PC-3 (cell line): ENCODE data around the gene VSTM2B. TPM values are rescaled to one million over a fixed set of nuclear protein-coding genes. Genes with fewer than 3 reads are reported as not detected.
A peak's percentile ranks its signal among the peaks of the same experiment; 100 is the strongest.

Experiments
- ATAC-seq: fragments of 200-7000 bp; cut with Tn5 transposase; 2 replicates; pipeline ENCODE4 v1.9.1; 2020; ENCODE audit warnings: mild to moderate bottlenecking, moderate library complexity
- BruUV-seq: library from RNA; stranded (reverse); fragments of 400-500 nt; replicated peaks from 2 replicates; lab custom pipeline; 2021; lab: Mats Ljungman, UMichigan
- CTCF ChIA-PET: fragments of 300-600 bp; sonication (Branson Sonifier 250); formaldehyde crosslinking; loops from one replicate; lab custom pipeline; 2022; ENCODE audit warnings: antibody characterized with exemption; lab: Charles Lee
- POLR2A ChIA-PET: fragments of 300-600 bp; sonication (Branson Sonifier 250); formaldehyde crosslinking; loops from one replicate; lab custom pipeline; 2022; ENCODE audit warnings: antibody characterized with exemption; ENCODE audit not compliant: unreplicated experiment; lab: Charles Lee
- DNase-seq: peaks from one replicate; pipeline ENCODE4 v3.0.0-alpha.2; 2015
- H2AFZ ChIP-seq: fragments of 300-600 bp; sonication (generic); 2 replicates; pipeline ENCODE4 v1.6.0; 2016; ENCODE audit warnings: antibody characterized with exemption, low read length
- H3F3A ChIP-seq: fragments of 300-600 bp; sonication (generic); one replicate; pipeline ENCODE4 v1.6.0; 2017; ENCODE audit warnings: antibody characterized with exemption, low read length, control low read depth, mild to moderate bottlenecking; ENCODE audit not compliant: unreplicated experiment
- H3K27ac ChIP-seq: fragments of 300-600 bp; sonication (generic); 2 replicates; pipeline ENCODE4 v1.5.1; 2016; ENCODE audit warnings: mild to moderate bottlenecking, low read length
- H3K27me3 ChIP-seq: fragments of 300-600 bp; sonication (generic); 2 replicates; pipeline ENCODE4 v1.6.1; 2016; ENCODE audit warnings: low read length, mixed read lengths
- H3K36me3 ChIP-seq: fragments of 300-600 bp; sonication (generic); 2 replicates; pipeline ENCODE4 v1.6.1; 2016; ENCODE audit warnings: low read depth, mixed run types, low read length, mixed read lengths
- H3K4me1 ChIP-seq: fragments of 300-600 bp; sonication (generic); 2 replicates; pipeline ENCODE4 v1.5.1; 2016; ENCODE audit warnings: low read length; ENCODE audit not compliant: insufficient read depth
- H3K4me2 ChIP-seq: fragments of 300-600 bp; sonication (generic); 2 replicates; pipeline ENCODE4 v1.6.0; 2016; ENCODE audit warnings: low read length
- H3K4me3 ChIP-seq: fragments of 300-600 bp; sonication (generic); 2 replicates; pipeline ENCODE4 v1.5.1; 2016; ENCODE audit warnings: mild to moderate bottlenecking, low read length, mixed read lengths
- H3K79me2 ChIP-seq: fragments of 300-600 bp; sonication (generic); 2 replicates; pipeline ENCODE4 v1.6.1; 2017; ENCODE audit warnings: low read length, mixed read lengths
- H3K9ac ChIP-seq: fragments of 300-600 bp; sonication (generic); 2 replicates; pipeline ENCODE4 v1.6.0; 2016; ENCODE audit warnings: mild to moderate bottlenecking, low read length
- H3K9me2 ChIP-seq: fragments of 300-600 bp; sonication (generic); replicated peaks from 2 replicates; pipeline ENCODE4 v1.6.1; 2016; ENCODE audit warnings: mixed run types, low read length, mixed read lengths
- H3K9me3 ChIP-seq: fragments of 300-600 bp; sonication (generic); 2 replicates; pipeline ENCODE4 v1.6.1; 2016; ENCODE audit warnings: low read length, mixed read lengths
- H4K20me1 ChIP-seq: fragments of 300-600 bp; sonication (generic); 2 replicates; pipeline ENCODE4 v1.6.1; 2016; ENCODE audit warnings: low read length, mixed read lengths
- EZH2 ChIP-seq: fragments of 300-600 bp; sonication (generic); IDR thresholded peaks from one replicate; pipeline ENCODE4 v1.6.1; 2017; ENCODE audit warnings: antibody characterized with exemption, mild to moderate bottlenecking, low read length; ENCODE audit not compliant: unreplicated experiment
- EZH2phosphoT487 ChIP-seq: fragments of 300-600 bp; sonication (generic); IDR thresholded peaks from 2 replicates; pipeline ENCODE4 v1.6.1; 2018; ENCODE audit warnings: mild to moderate bottlenecking, antibody characterized with exemption, low read length, borderline replicate concordance
- intact Hi-C: fragments of 100-400 bp; cut with micrococcal nuclease; formaldehyde crosslinking; loops from 2 replicates; pipeline ENCODE4 v1.9.0; 2023
- total RNA-seq: library from RNA; depleted of rRNA; stranded (reverse); fragments of >200 nt; gene quantifications from 2 replicates; pipeline ENCODE4 v1.2.3, GENCODE V29; 2014
- TF ChIP-seq, protein P1 (sequence below): fragments of 300-600 bp; sonication (generic); conservative IDR thresholded peaks from 2 replicates; pipeline ENCODE4 v1.5.1; 2017; ENCODE audit warnings: antibody characterized with exemption, low read depth, mild to moderate bottlenecking, low read length

VSTM2B gene
- total RNA-seq, 1 experiment from 2014 or later: not detected

DNA sequence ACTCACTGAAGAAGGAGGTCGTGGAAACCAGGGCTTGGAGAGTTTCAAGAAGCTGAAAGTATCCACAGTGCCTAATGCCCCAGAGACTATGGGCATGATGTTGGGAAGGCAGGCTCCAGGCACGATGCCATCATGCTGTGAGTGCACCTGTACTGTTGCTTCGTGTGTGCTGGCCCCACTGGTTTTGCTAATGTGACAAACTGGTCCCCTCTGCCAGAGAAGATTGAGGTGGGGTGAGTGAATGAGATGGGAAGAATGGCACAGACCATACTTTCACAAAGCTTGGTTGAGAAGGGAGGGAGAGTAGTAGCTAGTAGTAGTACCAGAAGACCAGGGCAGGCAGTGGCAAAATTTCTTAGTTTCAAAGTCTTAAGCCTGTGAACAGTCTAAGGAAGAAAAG lies 61.3 kb downstream of the VSTM2B start:
- no peak overlapping the region for H3K9ac ChIP-seq
- no peaks in the 10 kb centered on the region for H3K79me2 ChIP-seq
- H3K4me3 ChIP-seq: no peak overlapping the region
- no peak overlapping the region for H3K4me2 ChIP-seq
- ChIA-PET CTCF (no interaction called here), POLR2A (no interaction called here)
- no peaks in the 10 kb centered on the region for H4K20me1 ChIP-seq
- H3K36me3 ChIP-seq: no peaks in the 10 kb centered on the region
- H2AFZ ChIP-seq: no peak overlapping the region
- no peak for DNase-seq
- no TSS peak for BruUV-seq
- TF ChIP-seq EZH2 (no peak), EZH2phosphoT487 (no peak)
- TF ChIP-seq, protein P1, sequence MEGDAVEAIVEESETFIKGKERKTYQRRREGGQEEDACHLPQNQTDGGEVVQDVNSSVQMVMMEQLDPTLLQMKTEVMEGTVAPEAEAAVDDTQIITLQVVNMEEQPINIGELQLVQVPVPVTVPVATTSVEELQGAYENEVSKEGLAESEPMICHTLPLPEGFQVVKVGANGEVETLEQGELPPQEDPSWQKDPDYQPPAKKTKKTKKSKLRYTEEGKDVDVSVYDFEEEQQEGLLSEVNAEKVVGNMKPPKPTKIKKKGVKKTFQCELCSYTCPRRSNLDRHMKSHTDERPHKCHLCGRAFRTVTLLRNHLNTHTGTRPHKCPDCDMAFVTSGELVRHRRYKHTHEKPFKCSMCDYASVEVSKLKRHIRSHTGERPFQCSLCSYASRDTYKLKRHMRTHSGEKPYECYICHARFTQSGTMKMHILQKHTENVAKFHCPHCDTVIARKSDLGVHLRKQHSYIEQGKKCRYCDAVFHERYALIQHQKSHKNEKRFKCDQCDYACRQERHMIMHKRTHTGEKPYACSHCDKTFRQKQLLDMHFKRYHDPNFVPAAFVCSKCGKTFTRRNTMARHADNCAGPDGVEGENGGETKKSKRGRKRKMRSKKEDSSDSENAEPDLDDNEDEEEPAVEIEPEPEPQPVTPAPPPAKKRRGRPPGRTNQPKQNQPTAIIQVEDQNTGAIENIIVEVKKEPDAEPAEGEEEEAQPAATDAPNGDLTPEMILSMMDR: no peak
- no peaks in the 10 kb centered on the region for H3K9me2 ChIP-seq
- H3K4me1 ChIP-seq: no peaks in the 10 kb centered on the region
- H3K9me3 ChIP-seq: 0 out of 2 replicates have a peak, but pooled peaks cover 5% of the 10 kb centered on the region
- intact Hi-C loops: no loop called here
- peaks cover 11% of the 10 kb centered on the region for H3K27me3 ChIP-seq
- no peak overlapping the region for H3K27ac ChIP-seq
- no peak for ATAC-seq
- H3F3A ChIP-seq: no peaks in the 10 kb centered on the region

DNA sequence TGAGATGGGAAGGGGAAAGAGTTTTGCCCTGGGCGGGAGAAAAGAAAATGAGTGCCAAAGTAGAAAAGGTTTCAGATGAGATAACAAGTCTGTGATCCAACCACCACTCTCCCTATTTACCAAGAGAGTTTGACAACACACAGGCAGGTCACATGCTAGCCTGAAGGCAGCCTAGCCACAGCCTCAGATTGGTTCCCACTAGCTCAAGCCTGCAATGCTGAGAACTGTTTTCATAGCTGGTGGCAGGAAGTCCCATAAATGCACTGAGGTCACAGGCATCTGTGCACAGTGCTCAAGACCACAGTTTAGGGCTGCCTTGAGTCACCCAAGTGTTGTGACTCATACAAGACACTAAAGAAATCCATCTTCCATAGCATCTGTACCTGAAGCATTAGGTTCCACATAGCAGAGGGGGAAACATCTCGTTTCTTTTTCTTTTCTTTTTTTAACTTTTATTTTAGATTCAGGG lies 61.8 kb downstream of the VSTM2B start:
- H3K9me2 ChIP-seq: no peaks in the 10 kb centered on the region
- no peak for TF ChIP-seq EZH2phosphoT487
- TF ChIP-seq, protein P1: no peak
- TF ChIP-seq EZH2: no peak
- no peaks in the 10 kb centered on the region for H3K36me3 ChIP-seq
- peak; percentile 58 for DNase-seq
- H3K79me2 ChIP-seq: no peaks in the 10 kb centered on the region
- H3K9ac ChIP-seq: no peak overlapping the region
- H3K27ac ChIP-seq: no peak overlapping the region
- CTCF ChIA-PET: no interaction called here
- H3F3A ChIP-seq: no peaks in the 10 kb centered on the region
- H2AFZ ChIP-seq: no peak overlapping the region
- no peaks in the 10 kb centered on the region for H3K4me1 ChIP-seq
- 0 out of 2 replicates have a peak, but pooled peaks cover 5% of the 10 kb centered on the region for H3K9me3 ChIP-seq
- no peak overlapping the region for H3K4me2 ChIP-seq
- no peak overlapping the region for H3K4me3 ChIP-seq
- no peaks in the 10 kb centered on the region for H4K20me1 ChIP-seq
- intact Hi-C loops: no loop called here
- POLR2A ChIA-PET: no interaction called here
- peak; percentile 64 for ATAC-seq
- no TSS peak for BruUV-seq
- H3K27me3 ChIP-seq: peaks cover 16% of the 10 kb centered on the region

DNA sequence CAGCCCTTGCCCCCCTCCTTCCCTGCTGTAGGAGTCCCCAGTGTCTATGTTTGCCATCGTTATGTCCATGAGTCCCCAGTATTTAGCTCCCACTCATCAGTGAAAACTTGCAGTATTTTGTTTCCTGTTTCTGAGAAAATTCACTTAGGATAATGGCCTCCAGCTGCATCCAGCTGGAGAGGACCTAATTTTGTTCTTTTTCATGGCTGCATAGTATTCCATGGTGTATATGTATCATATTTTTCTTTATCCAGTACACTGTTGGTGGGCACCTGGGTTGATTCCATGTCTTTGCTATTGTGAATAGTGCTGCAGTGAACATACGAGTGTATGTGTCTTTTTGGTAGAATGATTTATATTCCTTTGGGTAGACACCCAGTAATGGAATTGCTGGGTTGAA lies 62.3 kb downstream of the VSTM2B start:
- ATAC-seq: no peak

More for the DNA sequence above, 62.3 kb downstream of the VSTM2B start:
- Histone ChIP-seq H3K36me3 (no peaks in the 10 kb centered on the region), H3K27me3 (peaks cover 16% of the 10 kb centered on the region), H3K27ac (no peak overlapping the region), H3K9me2 (no peaks in the 10 kb centered on the region), H4K20me1 (no peaks in the 10 kb centered on the region), H3K79me2 (no peaks in the 10 kb centered on the region), H3K9ac (no peak overlapping the region), H3K4me3 (no peak overlapping the region), H3K4me1 (no peaks in the 10 kb centered on the region), H3F3A (no peaks in the 10 kb centered on the region), H2AFZ (no peak overlapping the region), H3K4me2 (no peak overlapping the region), H3K9me3 (0 out of 2 replicates have a peak, but pooled peaks cover 5% of the 10 kb centered on the region)
- no TSS peak for BruUV-seq
- intact Hi-C loops: no loop called here
- ChIA-PET CTCF (no interaction called here), POLR2A (no interaction called here)
- TF ChIP-seq, protein P1: no peak
- TF ChIP-seq EZH2phosphoT487 (no peak), EZH2 (no peak)
- no peak for DNase-seq
